HepG2 (cell line): ENCODE data around the gene SPAG5. TPM values are rescaled to one million over a fixed set of nuclear protein-coding genes. Genes with fewer than 3 reads are reported as not detected.

Source experiments
- CEBPZ ChIP-seq: IDR thresholded peaks from 2 replicates; pipeline ENCODE4 v1.6.1; 2012; ENCODE audit warnings: low read length, improper control_type of control experiment
- HCFC1 ChIP-seq: fragments of 150-350 bp; IDR thresholded peaks from 2 replicates; pipeline ENCODE4 v1.6.1; 2014; ENCODE audit warnings: low read depth, low read length
- HIC2 ChIP-seq: sonication (generic); formaldehyde crosslinking; IDR thresholded peaks from 2 replicates; pipeline ENCODE4 v1.9.0; 2022; ENCODE audit warnings: low read depth, missing genetic modification reagents
- KLF16 ChIP-seq, 2 experiments: sonication (generic) in 1 of 2; formaldehyde crosslinking in 1 of 2; IDR thresholded peaks; 2 replicates each; pipeline versions ENCODE4 v1.6.1 to v1.8.0; 2016 to 2023; ENCODE audit warnings: missing genetic modification reagents in 2 of 2, missing compliant biosample characterization in 1 of 2
- NR2F1 ChIP-seq, 2 experiments: fragments of 450-650 bp in 1 of 2; formaldehyde crosslinking in 1 of 2; IDR thresholded peaks; 2 replicates each; pipeline versions ENCODE4 v1.5.0 to v1.6.1; 2016 to 2020; ENCODE audit warnings: mild to moderate bottlenecking in 1 of 2, missing compliant biosample characterization in 1 of 2, missing genetic modification reagents in 1 of 2, moderate library complexity in 1 of 2
- PPARG ChIP-seq: conservative IDR thresholded peaks from 2 replicates; pipeline ENCODE4 v1.6.1; 2016; ENCODE audit warnings: missing biosample characterization, missing genetic modification reagents
- PRDM10 ChIP-seq: sonication (generic); formaldehyde crosslinking; IDR thresholded peaks from 2 replicates; pipeline ENCODE4 v1.4.0; 2020; ENCODE audit warnings: low read depth, missing genetic modification reagents
- RFX5 ChIP-seq: IDR thresholded peaks from 2 replicates; pipeline ENCODE4 v1.6.1; 2011; ENCODE audit warnings: low read depth, low read length, improper control_type of control experiment
- SP5 ChIP-seq: IDR thresholded peaks from 2 replicates; pipeline ENCODE4 v1.6.1; 2016; ENCODE audit warnings: low read depth, borderline replicate concordance
- SRSF9 ChIP-seq: fragments of 200-400 bp; formaldehyde crosslinking; IDR thresholded peaks from 2 replicates; pipeline ENCODE4 v1.6.1; 2018; ENCODE audit warnings: borderline replicate concordance, mild to moderate bottlenecking, low read depth, low read length; ENCODE audit not compliant: insufficient read depth, poor library complexity, severe bottlenecking
- TBX2 ChIP-seq: sonication (generic); formaldehyde crosslinking; IDR thresholded peaks from 2 replicates; pipeline ENCODE4 v1.5.0; 2020; ENCODE audit warnings: missing genetic modification reagents, mild to moderate bottlenecking, borderline replicate concordance
- THYN1 ChIP-seq: sonication (generic); formaldehyde crosslinking; IDR thresholded peaks from 2 replicates; pipeline ENCODE4 v1.8.1; 2023; ENCODE audit warnings: low read depth, mild to moderate bottlenecking, moderate library complexity, missing genetic modification reagents, borderline replicate concordance
- ZFP91 ChIP-seq: sonication (generic); formaldehyde crosslinking; IDR thresholded peaks from 2 replicates; pipeline ENCODE4 v1.9.0; 2022; ENCODE audit warnings: missing genetic modification reagents, mild to moderate bottlenecking, borderline replicate concordance
- ZMYM4 ChIP-seq: sonication (generic); formaldehyde crosslinking; IDR thresholded peaks from 2 replicates; pipeline ENCODE4 v1.8.1; 2023; ENCODE audit warnings: mild to moderate bottlenecking, missing genetic modification reagents
- ZNF619 ChIP-seq: sonication (generic); formaldehyde crosslinking; IDR thresholded peaks from 2 replicates; pipeline ENCODE4 v1.4.0; 2020; ENCODE audit warnings: mild to moderate bottlenecking, missing genetic modification reagents
- ZNF792 ChIP-seq: IDR thresholded peaks from 2 replicates; pipeline ENCODE4 v1.6.1; 2016
- ZNF878 ChIP-seq: sonication (generic); formaldehyde crosslinking; IDR thresholded peaks from 2 replicates; pipeline ENCODE4 v1.8.1; 2023; ENCODE audit warnings: mild to moderate bottlenecking, missing genetic modification reagents, moderate library complexity
- polyA plus RNA-seq, 8 experiments: library from polyadenylated mRNA; depleted of rRNA in 3 of 8; stranded (reverse) in 7 of 8; unstranded in 1 of 8; fragments of >200 nt; fragmentation: Illumina TruSeq in 4 of 8; extraction: Trizol in 4 of 8; gene quantifications; 2 replicates each; pipeline versions ENCODE4 v1.2.1 to v1.2.3, GENCODE V29; 2011 to 2016; ENCODE audit warnings: low read depth in 4 of 8, missing spikeins in 1 of 8, mixed read lengths in 1 of 8; ENCODE audit not compliant: insufficient read depth in 1 of 8
- total RNA-seq, 5 experiments: library from RNA; depleted of rRNA; stranded (reverse); fragments of >200 nt; fragmentation: Illumina TruSeq; extraction: Trizol; gene quantifications; 2 replicates each; pipeline ENCODE4 v1.2.3, GENCODE V29; 2016; ENCODE audit warnings: low read depth in 1 of 5

SPAG5 gene
- total and polyA plus RNA-seq, 2 of the 13 experiments (the other 11 are each of a cell fraction or from before 2014, with no cell fraction given) = 41.4 to 98.0 TPM

- TF ChIP-seq PRDM10 (CRISPR knock-in tag) (0 out of 2 replicates have a peak, but pooled peaks have one; percentile 37), ZNF878 (no peak), ZNF792 (CRISPR knock-in tag) (peak; percentile 64; the same call in 1 of the 2 replicates), HCFC1 (no peak), ZNF619 (CRISPR knock-in tag) (peak; percentile 47; the same call in 1 of the 2 replicates), ZMYM4 (CRISPR knock-in tag) (peak; percentile 44; the same call in 1 of the 2 replicates), TBX2 (CRISPR knock-in tag) (peak; percentile 77), NR2F1 (CRISPR knock-in tag; IDR thresholded peaks at IDR 0.05) (peak; percentile 53 to 61; a peak in 2 of 4 replicates), CEBPZ (no peak), PPARG (CRISPR knock-in tag) (peak; percentile 61; the same call in 1 of the 2 replicates), RFX5 (no peak), THYN1 (CRISPR knock-in tag) (no peak), ZFP91 (CRISPR knock-in tag) (peak; percentile 57; the same call in 1 of the 2 replicates), HIC2 (CRISPR knock-in tag) (0 out of 2 replicates have a peak, but pooled peaks have one; percentile 44), SRSF9 (no peak), KLF16 (CRISPR knock-in tag; IDR thresholded peaks at IDR 0.05) (peak in 1 of 2 experiments; percentile 75; a peak in 1 of 4 replicates), SP5 (peak; percentile 77)
Measured at GRCh38 chr17:28576758-28577465, 21.9 kb downstream of the SPAG5 start, which contains the start of gene ALDOC (continued).
